ENCODE measurements around the gene ENTPD2. TPM values are rescaled to one million over a fixed set of nuclear protein-coding genes. Genes with fewer than 3 reads are reported as not detected.

The ENTPD2 gene
- total and polyA plus RNA-seq, 9 of the 15 experiments (the other 6 are each of a cell fraction or from before 2014, with no cell fraction given), result 0.04 to 0.60 (median 0.14) TPM; not detected in 4

GRCh38 chr9:137034709-137035506 lies 19.0 kb downstream of the ENTPD2 start (continued):
- TF ChIP-seq, protein P1, sequence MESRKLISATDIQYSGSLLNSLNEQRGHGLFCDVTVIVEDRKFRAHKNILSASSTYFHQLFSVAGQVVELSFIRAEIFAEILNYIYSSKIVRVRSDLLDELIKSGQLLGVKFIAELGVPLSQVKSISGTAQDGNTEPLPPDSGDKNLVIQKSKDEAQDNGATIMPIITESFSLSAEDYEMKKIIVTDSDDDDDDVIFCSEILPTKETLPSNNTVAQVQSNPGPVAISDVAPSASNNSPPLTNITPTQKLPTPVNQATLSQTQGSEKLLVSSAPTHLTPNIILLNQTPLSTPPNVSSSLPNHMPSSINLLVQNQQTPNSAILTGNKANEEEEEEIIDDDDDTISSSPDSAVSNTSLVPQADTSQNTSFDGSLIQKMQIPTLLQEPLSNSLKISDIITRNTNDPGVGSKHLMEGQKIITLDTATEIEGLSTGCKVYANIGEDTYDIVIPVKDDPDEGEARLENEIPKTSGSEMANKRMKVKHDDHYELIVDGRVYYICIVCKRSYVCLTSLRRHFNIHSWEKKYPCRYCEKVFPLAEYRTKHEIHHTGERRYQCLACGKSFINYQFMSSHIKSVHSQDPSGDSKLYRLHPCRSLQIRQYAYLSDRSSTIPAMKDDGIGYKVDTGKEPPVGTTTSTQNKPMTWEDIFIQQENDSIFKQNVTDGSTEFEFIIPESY (CRISPR knock-in tag; IDR thresholded peaks at IDR 0.05), result 0 out of 2 replicates have a peak, but pooled peaks have one; percentile 43
- TF ChIP-seq, protein P2, sequence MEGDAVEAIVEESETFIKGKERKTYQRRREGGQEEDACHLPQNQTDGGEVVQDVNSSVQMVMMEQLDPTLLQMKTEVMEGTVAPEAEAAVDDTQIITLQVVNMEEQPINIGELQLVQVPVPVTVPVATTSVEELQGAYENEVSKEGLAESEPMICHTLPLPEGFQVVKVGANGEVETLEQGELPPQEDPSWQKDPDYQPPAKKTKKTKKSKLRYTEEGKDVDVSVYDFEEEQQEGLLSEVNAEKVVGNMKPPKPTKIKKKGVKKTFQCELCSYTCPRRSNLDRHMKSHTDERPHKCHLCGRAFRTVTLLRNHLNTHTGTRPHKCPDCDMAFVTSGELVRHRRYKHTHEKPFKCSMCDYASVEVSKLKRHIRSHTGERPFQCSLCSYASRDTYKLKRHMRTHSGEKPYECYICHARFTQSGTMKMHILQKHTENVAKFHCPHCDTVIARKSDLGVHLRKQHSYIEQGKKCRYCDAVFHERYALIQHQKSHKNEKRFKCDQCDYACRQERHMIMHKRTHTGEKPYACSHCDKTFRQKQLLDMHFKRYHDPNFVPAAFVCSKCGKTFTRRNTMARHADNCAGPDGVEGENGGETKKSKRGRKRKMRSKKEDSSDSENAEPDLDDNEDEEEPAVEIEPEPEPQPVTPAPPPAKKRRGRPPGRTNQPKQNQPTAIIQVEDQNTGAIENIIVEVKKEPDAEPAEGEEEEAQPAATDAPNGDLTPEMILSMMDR (IDR thresholded peaks at IDR 0.05 in 2 of 3, conservative IDR thresholded peaks at IDR 0.05 in 1 of 3; ENCODE audit: insufficient read depth in 2 of 3, low read depth in 1 of 3, low read length in 3 of 3), result peak; percentile 94 to 95 (median 95)
- no peak for TF ChIP-seq FOXP4 (CRISPR knock-in tag; IDR thresholded peaks at IDR 0.05; ENCODE audit: borderline replicate concordance)
- TF ChIP-seq CREM (IDR thresholded peaks at IDR 0.05; ENCODE audit: low read depth), result peak; percentile 50; the same call in 1 of the 2 replicates
- no peak for TF ChIP-seq ZNF197 (CRISPR knock-in tag; IDR thresholded peaks at IDR 0.05; ENCODE audit: low read depth)
- TF ChIP-seq ZFPM2 (CRISPR knock-in tag; IDR thresholded peaks at IDR 0.05), result no peak
- TF ChIP-seq BMI1 (IDR thresholded peaks at IDR 0.05; ENCODE audit: low read length), result no peak
- no peak for TF ChIP-seq MEF2D (tag; conservative IDR thresholded peaks at IDR 0.05; ENCODE audit: low read depth)
- no peak for TF ChIP-seq ZNF717 (CRISPR knock-in tag; IDR thresholded peaks at IDR 0.05)
- TF ChIP-seq, protein P3, sequence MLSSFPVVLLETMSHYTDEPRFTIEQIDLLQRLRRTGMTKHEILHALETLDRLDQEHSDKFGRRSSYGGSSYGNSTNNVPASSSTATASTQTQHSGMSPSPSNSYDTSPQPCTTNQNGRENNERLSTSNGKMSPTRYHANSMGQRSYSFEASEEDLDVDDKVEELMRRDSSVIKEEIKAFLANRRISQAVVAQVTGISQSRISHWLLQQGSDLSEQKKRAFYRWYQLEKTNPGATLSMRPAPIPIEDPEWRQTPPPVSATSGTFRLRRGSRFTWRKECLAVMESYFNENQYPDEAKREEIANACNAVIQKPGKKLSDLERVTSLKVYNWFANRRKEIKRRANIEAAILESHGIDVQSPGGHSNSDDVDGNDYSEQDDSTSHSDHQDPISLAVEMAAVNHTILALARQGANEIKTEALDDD (IDR thresholded peaks at IDR 0.05), result no peak
- no peak for TF ChIP-seq ZBTB49 (CRISPR knock-in tag; IDR thresholded peaks at IDR 0.05; ENCODE audit: borderline replicate concordance)
- TF ChIP-seq SMARCE1 (IDR thresholded peaks at IDR 0.05), result no peak
- TF ChIP-seq SMC3 (conservative IDR thresholded peaks at IDR 0.05; ENCODE audit: insufficient read depth, low read depth, low read length), result peak; percentile 96
- TF ChIP-seq HMGN3 (IDR thresholded peaks at IDR 0.05; ENCODE audit: borderline replicate concordance, extremely low read depth, insufficient read length, low read depth, low read length), result peak; percentile 1
- no peak for TF ChIP-seq CXXC5 (CRISPR knock-in tag; IDR thresholded peaks at IDR 0.05)
- TF ChIP-seq ZNF347 (CRISPR knock-in tag; IDR thresholded peaks at IDR 0.05; ENCODE audit: low read depth), result no peak

Data from K562 (cell line).